T-helper 22 cell (primary cell): ENCODE data around the gene RPP14.

Experiments used
- DNase-seq: peaks from one replicate; pipeline ENCODE4 v3.0.0-alpha.2; 2020; ENCODE audit warnings: low read depth

RPP14 gene

GRCh38 chr3:58357402-58357801 lies 51.4 kb downstream of the RPP14 start:
- DNase-seq = no peak

- DNase-seq = no peak
Measured at GRCh38 chr3:58358092-58358491, 52.0 kb downstream of the RPP14 start.

- no peak for DNase-seq
Measured at GRCh38 chr3:58358808-58359207, 52.8 kb downstream of the RPP14 start.

- no peak for DNase-seq
Measured at GRCh38 chr3:58359621-58360020, 53.6 kb downstream of the RPP14 start.

- no peak for DNase-seq
Measured at GRCh38 chr3:58361866-58362265, 55.8 kb downstream of the RPP14 start.

- DNase-seq = no peak
Measured at GRCh38 chr3:58366699-58367098, 60.7 kb downstream of the RPP14 start.

- no peak for DNase-seq
Measured at GRCh38 chr3:58369038-58369437, 63.0 kb downstream of the RPP14 start.
